GM19043 (cell line): ENCODE data around the gene SLC29A3.
A peak's percentile ranks its signal among the peaks of the same experiment; 100 is the strongest.

Experiments used
- ATAC-seq: cut with Tn5 transposase; IDR thresholded peaks from one replicate; pipeline ENCODE4 v1.9.1; 2021; ENCODE audit warnings: low read depth; ENCODE audit not compliant: unreplicated experiment

SLC29A3 gene

DNA sequence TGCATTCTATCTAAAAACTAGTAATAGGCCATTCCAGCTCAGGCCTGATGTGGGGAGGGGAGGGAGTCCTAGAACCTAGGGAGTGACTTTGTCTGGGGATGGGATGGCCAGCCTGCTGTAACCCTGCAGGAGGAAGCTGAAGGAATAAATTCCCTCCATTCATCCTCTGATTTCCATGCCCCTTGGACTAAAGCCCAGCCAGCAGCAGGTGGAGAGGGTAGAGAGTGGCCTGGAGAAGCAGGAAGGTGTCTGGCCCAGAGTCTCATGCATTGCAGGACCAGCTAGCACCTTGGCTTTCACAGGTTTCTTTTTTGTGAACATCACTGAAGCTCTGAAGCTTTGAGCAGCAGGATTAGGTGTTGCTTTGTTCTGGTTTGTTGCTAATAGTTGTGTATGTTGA is 44.9 kb downstream of the SLC29A3 start:
- no peak for ATAC-seq

GRCh38 chr10:71365366-71365765 is 46.3 kb downstream of the SLC29A3 start:
- no peak for ATAC-seq

DNA sequence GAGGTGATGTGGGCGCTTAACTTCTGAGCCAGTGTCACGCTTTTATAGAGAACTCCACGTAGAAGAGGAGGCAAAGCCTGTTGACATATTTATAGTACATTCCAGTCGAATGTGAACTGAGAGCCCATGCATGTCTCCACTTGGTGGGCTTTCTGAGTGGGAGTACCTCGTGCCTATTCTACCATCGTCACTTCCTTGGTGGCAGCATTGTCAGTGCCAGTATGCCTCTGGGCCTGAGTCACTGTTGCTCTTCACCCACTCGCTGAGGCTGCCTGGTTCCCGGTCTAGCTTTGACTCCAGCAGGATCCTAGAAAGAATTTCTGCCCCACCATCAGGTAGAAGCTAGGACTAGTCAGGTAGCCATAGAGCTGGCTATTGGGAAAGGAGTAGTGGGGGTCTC is 47.6 kb downstream of the SLC29A3 start:
- no peak for ATAC-seq

- ATAC-seq, result no peak
Observed at GRCh38 chr10:71367271-71367670, 48.2 kb downstream of the SLC29A3 start.

GRCh38 chr10:71368176-71368575 is 49.1 kb downstream of the SLC29A3 start:
- no peak for ATAC-seq

DNA sequence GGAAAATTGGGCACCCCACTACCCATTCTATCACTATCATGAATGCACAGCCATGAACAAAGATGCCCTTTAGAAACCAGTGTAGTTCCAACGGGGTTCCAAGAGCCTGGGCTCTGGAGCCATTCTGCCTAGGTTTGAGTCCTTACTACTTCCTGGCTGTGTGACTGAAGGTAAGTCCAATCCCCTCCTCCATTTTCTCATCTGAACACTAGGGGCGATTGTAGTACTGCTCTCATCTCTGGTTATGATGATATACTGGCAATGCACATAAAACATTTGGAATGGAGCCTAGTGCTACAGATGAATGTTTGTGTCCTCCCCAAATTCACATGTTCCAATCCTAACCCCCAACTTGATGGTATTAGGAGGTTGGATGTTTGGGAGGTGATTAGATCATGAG is 49.6 kb downstream of the SLC29A3 start:
- no peak for ATAC-seq

- no peak for ATAC-seq
Observed at GRCh38 chr10:71369602-71370001, 50.5 kb downstream of the SLC29A3 start.

GRCh38 chr10:71370031-71370430 is 51.0 kb downstream of the SLC29A3 start:
- ATAC-seq, result no peak

GRCh38 chr10:71371750-71372166 is 52.7 kb downstream of the SLC29A3 start:
- peak; percentile 38 for ATAC-seq

DNA sequence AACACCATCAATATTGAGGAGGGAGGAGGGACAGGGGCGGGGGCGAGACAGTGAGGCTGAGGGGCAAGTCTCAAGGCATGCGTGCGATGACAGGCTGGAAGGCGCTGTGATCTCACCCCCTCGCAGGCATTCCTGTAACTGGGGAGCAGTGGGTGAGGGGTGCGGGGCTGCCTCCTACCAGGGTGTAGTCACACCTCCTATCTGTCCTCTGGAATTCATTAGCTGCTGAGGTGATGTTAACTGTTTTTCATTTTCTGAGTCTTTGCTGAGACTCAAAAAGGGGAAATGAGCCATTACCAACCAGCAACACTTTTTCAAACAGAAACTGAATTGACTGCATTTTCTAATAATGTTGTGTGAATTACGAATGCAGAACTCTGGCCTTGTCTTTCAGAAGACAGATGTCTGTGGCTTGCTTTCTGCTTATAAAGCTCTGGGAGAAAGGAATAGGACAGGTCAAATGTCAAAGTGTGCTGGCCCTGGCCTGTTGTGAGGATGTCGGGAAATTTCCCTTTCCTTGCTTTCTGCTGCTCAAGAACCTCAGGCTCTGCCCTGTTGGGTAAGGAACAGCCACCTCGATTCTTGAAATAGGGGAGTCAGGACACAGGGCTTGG is 53.9 kb downstream of the SLC29A3 start:
- ATAC-seq, result peak; percentile 46

GRCh38 chr10:71374481-71375233 is 55.6 kb downstream of the SLC29A3 start:
- no peak for ATAC-seq

GRCh38 chr10:71375952-71376351 is 56.9 kb downstream of the SLC29A3 start:
- ATAC-seq, result no peak

DNA sequence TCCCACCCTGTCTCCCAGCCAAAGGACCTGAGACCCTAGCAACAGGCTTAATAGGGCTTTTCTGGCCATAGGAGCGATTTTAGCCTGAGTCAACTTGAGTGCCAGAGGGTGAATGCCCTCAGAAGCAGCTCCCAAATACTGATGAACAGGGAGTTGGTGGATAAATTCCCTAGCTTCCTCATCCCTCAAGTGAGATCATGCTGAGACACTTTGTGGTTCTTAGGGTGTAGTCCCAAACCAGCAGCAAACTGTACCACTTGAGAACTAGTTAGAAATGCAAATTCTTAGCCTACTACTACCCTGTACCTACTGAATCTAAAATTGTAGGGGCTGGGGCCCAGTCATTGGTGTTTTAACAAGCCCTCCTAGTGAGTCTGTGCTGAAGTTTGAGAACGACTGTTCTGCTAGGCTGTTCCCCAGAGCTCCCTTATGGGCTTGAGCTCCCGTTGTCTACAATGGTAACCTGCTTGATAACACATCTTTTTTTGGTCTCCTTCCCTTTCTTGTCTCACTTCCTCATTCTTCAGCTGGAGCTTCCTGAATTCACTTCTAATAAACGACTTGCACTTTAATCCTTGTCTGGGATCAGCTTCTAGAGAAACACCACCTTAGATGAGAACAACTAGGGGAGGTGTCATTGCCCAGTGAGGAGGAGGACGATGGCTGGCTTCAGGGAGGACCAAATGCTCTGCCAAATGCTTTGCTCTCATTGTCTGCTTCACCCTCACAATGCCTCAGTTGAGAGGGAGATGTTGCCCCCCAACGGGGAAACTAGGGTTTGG is 59.5 kb downstream of the SLC29A3 start:
- no peak for ATAC-seq

DNA sequence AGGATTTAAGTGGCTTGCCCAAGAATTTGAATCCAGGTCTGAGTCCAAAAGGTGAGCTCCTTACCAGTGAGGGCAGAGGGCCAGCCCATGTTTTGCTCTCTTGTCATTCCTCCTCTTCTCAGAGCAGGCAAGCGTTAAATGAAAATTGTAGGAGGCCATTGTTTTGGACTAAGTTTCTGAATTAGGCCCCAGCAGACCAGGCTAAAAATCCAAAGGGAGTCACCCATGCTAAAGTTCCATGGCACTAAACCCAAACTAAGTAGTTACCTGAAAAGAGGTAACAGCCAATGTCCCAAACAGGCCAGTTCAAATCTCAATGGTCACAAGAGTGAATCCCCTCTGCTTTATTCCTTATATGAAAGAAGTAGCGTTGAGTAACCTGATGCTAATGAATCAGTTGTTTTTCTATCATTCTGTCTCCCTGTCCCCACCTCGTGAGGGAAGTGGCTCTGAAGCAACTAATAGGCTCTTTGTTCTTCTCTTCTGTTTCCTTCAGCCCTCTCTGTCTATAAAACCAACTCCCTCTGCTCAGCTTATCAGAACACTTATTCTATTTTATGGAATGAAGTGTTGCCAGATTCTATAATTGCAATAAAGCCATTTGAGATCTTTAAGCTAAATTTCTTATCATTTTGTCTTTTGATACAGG is 60.2 kb downstream of the SLC29A3 start:
- ATAC-seq, result no peak

GRCh38 chr10:71380841-71381240 is 61.8 kb downstream of the SLC29A3 start:
- ATAC-seq, result no peak

DNA sequence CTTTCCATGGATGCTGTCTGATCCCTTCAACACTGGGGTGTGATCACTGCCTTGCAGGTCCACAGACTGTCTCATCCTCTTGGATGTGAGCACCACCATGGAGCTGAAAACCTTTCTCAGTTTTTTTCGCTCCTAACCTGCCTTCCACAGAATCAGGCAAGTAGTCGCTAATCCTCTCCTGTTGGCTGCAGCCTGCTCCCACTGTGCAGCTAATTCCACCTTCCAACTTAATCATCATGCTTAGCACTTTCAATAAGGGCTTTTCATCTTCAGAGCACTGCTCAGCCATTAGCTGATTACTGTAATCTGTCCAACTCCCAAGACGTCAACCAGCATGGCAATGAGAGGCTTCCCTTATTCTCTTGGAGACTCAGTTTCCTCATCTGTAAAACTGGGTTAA is 62.6 kb downstream of the SLC29A3 start:
- no peak for ATAC-seq

- ATAC-seq, result no peak
Observed at GRCh38 chr10:71382028-71382427, 63.0 kb downstream of the SLC29A3 start.

- no peak for ATAC-seq
Observed at GRCh38 chr10:71382757-71383156, 63.7 kb downstream of the SLC29A3 start.

DNA sequence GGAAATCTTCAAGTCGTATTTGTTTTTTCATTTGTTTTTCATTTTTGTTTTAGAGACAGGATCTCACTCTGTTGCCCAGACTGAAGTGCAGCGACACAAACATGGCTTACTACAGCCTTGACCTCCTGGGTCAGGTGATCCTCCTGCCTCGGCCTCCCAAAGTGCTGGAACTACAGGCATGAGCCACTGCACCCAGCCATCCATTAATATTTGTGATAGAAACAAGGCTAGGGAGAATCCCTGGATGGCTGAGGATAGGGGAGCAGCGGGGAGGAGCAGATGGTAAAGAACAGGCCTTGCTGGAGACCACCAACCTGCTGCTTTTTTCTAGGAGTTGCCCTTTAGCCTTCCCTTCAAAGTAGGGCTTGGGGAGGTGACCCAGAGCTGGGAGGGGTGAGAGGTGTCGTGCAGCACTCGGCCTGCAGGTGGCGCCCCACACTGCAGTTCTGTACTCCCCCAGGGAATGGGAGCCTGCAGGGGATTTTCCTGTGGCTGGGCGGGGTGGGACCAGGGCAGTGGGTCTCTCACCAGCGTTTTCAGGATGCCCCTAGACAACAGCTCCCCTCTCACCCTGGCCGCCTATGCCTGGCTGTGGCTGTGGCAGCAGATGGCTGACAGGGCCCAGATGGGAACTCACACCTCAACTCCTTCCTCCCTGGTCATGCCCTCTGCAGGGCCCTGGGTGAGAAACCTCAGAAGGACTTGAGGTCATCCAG is 65.1 kb downstream of the SLC29A3 start:
- ATAC-seq, result no peak

DNA sequence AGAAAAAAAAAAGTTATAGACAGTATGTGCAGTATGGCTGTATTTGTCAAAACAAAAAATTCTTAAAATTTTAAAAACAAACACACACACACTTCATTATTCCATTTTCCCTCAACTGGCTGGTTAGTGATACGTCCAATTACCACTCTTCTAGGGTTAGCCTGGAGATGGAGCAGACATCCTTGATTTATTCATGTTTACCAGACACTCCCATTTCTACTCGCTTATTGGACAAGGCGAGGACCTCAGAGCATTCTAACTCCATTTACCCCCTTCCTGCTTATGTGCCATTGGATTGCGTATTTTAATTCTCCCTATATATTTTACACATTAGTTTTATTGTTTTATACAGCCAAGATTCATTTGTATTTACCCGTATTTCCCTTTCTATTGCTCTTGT is 69.1 kb downstream of the SLC29A3 start:
- no peak for ATAC-seq
